PC-3 (cell line): ENCODE measurements around the gene RND1. TPM values are rescaled to one million over a fixed set of nuclear protein-coding genes. Genes with fewer than 3 reads are reported as not detected.

Experiments used
- ATAC-seq: fragments of 200-7000 bp; cut with Tn5 transposase; 2 replicates; pipeline ENCODE4 v1.9.1; 2020; ENCODE audit warnings: mild to moderate bottlenecking, moderate library complexity
- BruUV-seq: library from RNA; stranded (reverse); fragments of 400-500 nt; replicated peaks from 2 replicates; lab custom pipeline; 2021; lab: Mats Ljungman, UMichigan
- CTCF ChIA-PET: fragments of 300-600 bp; sonication (Branson Sonifier 250); formaldehyde crosslinking; loops from one replicate; lab custom pipeline; 2022; ENCODE audit warnings: antibody characterized with exemption; lab: Charles Lee
- POLR2A ChIA-PET: fragments of 300-600 bp; sonication (Branson Sonifier 250); formaldehyde crosslinking; loops from one replicate; lab custom pipeline; 2022; ENCODE audit warnings: antibody characterized with exemption; ENCODE audit not compliant: unreplicated experiment; lab: Charles Lee
- DNase-seq: peaks from one replicate; pipeline ENCODE4 v3.0.0-alpha.2; 2015
- H2AFZ ChIP-seq: fragments of 300-600 bp; sonication (generic); 2 replicates; pipeline ENCODE4 v1.6.0; 2016; ENCODE audit warnings: antibody characterized with exemption, low read length
- H3F3A ChIP-seq: fragments of 300-600 bp; sonication (generic); one replicate; pipeline ENCODE4 v1.6.0; 2017; ENCODE audit warnings: antibody characterized with exemption, low read length, control low read depth, mild to moderate bottlenecking; ENCODE audit not compliant: unreplicated experiment
- H3K27ac ChIP-seq: fragments of 300-600 bp; sonication (generic); 2 replicates; pipeline ENCODE4 v1.5.1; 2016; ENCODE audit warnings: mild to moderate bottlenecking, low read length
- H3K27me3 ChIP-seq: fragments of 300-600 bp; sonication (generic); 2 replicates; pipeline ENCODE4 v1.6.1; 2016; ENCODE audit warnings: low read length, mixed read lengths
- H3K36me3 ChIP-seq: fragments of 300-600 bp; sonication (generic); 2 replicates; pipeline ENCODE4 v1.6.1; 2016; ENCODE audit warnings: low read depth, mixed run types, low read length, mixed read lengths
- H3K4me1 ChIP-seq: fragments of 300-600 bp; sonication (generic); 2 replicates; pipeline ENCODE4 v1.5.1; 2016; ENCODE audit warnings: low read length; ENCODE audit not compliant: insufficient read depth
- H3K4me2 ChIP-seq: fragments of 300-600 bp; sonication (generic); 2 replicates; pipeline ENCODE4 v1.6.0; 2016; ENCODE audit warnings: low read length
- H3K4me3 ChIP-seq: fragments of 300-600 bp; sonication (generic); 2 replicates; pipeline ENCODE4 v1.5.1; 2016; ENCODE audit warnings: mild to moderate bottlenecking, low read length, mixed read lengths
- H3K79me2 ChIP-seq: fragments of 300-600 bp; sonication (generic); 2 replicates; pipeline ENCODE4 v1.6.1; 2017; ENCODE audit warnings: low read length, mixed read lengths
- H3K9ac ChIP-seq: fragments of 300-600 bp; sonication (generic); 2 replicates; pipeline ENCODE4 v1.6.0; 2016; ENCODE audit warnings: mild to moderate bottlenecking, low read length
- H3K9me2 ChIP-seq: fragments of 300-600 bp; sonication (generic); replicated peaks from 2 replicates; pipeline ENCODE4 v1.6.1; 2016; ENCODE audit warnings: mixed run types, low read length, mixed read lengths
- H3K9me3 ChIP-seq: fragments of 300-600 bp; sonication (generic); 2 replicates; pipeline ENCODE4 v1.6.1; 2016; ENCODE audit warnings: low read length, mixed read lengths
- H4K20me1 ChIP-seq: fragments of 300-600 bp; sonication (generic); 2 replicates; pipeline ENCODE4 v1.6.1; 2016; ENCODE audit warnings: low read length, mixed read lengths
- EZH2 ChIP-seq: fragments of 300-600 bp; sonication (generic); IDR thresholded peaks from one replicate; pipeline ENCODE4 v1.6.1; 2017; ENCODE audit warnings: antibody characterized with exemption, mild to moderate bottlenecking, low read length; ENCODE audit not compliant: unreplicated experiment
- EZH2phosphoT487 ChIP-seq: fragments of 300-600 bp; sonication (generic); IDR thresholded peaks from 2 replicates; pipeline ENCODE4 v1.6.1; 2018; ENCODE audit warnings: mild to moderate bottlenecking, antibody characterized with exemption, low read length, borderline replicate concordance
- intact Hi-C: fragments of 100-400 bp; cut with micrococcal nuclease; formaldehyde crosslinking; loops from 2 replicates; pipeline ENCODE4 v1.9.0; 2023
- total RNA-seq: library from RNA; depleted of rRNA; stranded (reverse); fragments of >200 nt; gene quantifications from 2 replicates; pipeline ENCODE4 v1.2.3, GENCODE V29; 2014
- TF ChIP-seq, protein P1 (sequence below): fragments of 300-600 bp; sonication (generic); conservative IDR thresholded peaks from 2 replicates; pipeline ENCODE4 v1.5.1; 2017; ENCODE audit warnings: antibody characterized with exemption, low read depth, mild to moderate bottlenecking, low read length

The RND1 gene
- total RNA-seq, 1 experiment from 2014 or later, result 8.3 TPM

DNA sequence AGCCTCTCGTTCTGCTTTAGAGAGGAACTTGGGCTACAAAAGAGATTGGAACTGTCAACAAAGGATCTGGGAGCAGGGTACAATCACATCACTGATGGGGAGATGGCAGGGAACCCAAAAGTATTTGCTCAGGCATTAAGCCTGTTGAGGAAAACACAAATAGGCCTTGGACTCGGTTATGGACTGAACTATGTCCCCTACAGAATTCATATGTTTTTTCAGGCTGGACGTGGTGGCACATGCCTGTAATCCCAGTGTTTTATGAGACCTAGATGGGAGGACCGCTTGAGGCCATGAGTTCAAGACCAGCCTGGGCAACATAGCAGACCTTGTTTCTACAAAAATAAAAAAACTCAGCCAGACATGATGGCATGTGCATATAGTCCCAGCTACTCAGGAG is 27.6 kb downstream of the RND1 start:
- H3K79me2 ChIP-seq, result no peaks in the 10 kb centered on the region

DNA sequence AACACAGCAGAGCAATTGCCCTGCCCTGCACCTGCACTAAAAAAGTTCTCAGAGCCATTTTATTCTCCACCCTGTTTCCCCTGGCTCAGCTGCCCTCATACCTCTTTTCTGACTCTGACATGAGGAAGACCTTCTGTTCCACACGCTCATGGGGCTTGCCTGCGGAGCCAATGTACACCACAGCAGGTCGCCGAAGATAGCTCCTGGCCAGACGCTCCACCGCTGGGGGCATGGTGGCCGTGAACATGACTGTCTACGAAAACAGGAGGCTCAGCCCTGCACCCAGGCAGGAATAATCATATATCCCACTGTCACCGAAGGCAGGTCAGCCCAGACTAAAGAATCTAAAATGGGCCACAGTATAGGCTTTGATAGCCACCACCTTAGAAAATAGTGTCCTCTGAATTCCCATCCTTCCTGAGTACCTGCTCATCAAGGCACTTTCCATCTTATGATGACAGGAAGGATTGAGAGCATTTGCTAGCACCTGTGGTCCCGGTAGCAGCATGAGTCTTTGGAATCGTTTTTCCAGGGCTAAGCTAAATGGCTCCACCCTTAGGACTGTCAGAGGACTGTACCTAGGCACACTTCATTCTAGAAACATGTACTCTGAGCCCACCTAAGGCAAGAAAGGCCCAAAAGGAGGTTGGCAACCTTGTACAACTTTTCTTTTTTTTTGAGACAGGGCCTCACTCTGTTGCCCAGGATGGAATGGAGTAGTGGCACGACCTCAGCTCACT is 33.2 kb downstream of the RND1 start:
- no peaks in the 10 kb centered on the region for H3F3A ChIP-seq
- no peak overlapping the region for H3K27ac ChIP-seq
- no peak overlapping the region for H2AFZ ChIP-seq
- BruUV-seq, result no TSS peak
- H3K9me2 ChIP-seq, result no peaks in the 10 kb centered on the region
- H3K4me2 ChIP-seq, result no peak overlapping the region
- POLR2A ChIA-PET, result no interaction called here
- no peaks in the 10 kb centered on the region for H3K4me1 ChIP-seq
- intact Hi-C loops, result no loop called here
- H3K27me3 ChIP-seq, result no peaks in the 10 kb centered on the region
- H4K20me1 ChIP-seq, result no peaks in the 10 kb centered on the region
- H3K9ac ChIP-seq, result no peak overlapping the region
- ATAC-seq, result no peak
- CTCF ChIA-PET, result no interaction called here
- H3K36me3 ChIP-seq, result peaks cover 64% of the 10 kb centered on the region
- H3K9me3 ChIP-seq, result no peaks in the 10 kb centered on the region
- H3K4me3 ChIP-seq, result no peak overlapping the region
- H3K79me2 ChIP-seq, result no peaks in the 10 kb centered on the region
- no peak for DNase-seq
- no peak for TF ChIP-seq EZH2
- TF ChIP-seq, protein P1, sequence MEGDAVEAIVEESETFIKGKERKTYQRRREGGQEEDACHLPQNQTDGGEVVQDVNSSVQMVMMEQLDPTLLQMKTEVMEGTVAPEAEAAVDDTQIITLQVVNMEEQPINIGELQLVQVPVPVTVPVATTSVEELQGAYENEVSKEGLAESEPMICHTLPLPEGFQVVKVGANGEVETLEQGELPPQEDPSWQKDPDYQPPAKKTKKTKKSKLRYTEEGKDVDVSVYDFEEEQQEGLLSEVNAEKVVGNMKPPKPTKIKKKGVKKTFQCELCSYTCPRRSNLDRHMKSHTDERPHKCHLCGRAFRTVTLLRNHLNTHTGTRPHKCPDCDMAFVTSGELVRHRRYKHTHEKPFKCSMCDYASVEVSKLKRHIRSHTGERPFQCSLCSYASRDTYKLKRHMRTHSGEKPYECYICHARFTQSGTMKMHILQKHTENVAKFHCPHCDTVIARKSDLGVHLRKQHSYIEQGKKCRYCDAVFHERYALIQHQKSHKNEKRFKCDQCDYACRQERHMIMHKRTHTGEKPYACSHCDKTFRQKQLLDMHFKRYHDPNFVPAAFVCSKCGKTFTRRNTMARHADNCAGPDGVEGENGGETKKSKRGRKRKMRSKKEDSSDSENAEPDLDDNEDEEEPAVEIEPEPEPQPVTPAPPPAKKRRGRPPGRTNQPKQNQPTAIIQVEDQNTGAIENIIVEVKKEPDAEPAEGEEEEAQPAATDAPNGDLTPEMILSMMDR, result no peak
- no peak for TF ChIP-seq EZH2phosphoT487

More for the DNA sequence above, 27.6 kb downstream of the RND1 start:
- ChIA-PET CTCF (no interaction called here), POLR2A (no interaction called here)
- BruUV-seq, result no TSS peak
- H3K4me3 ChIP-seq, result no peak overlapping the region
- ATAC-seq, result no peak
- TF ChIP-seq, protein P1, result no peak
- TF ChIP-seq EZH2, result no peak
- TF ChIP-seq EZH2phosphoT487, result no peak
- H3K9me3 ChIP-seq, result no peaks in the 10 kb centered on the region
- no peaks in the 10 kb centered on the region for H3K4me1 ChIP-seq
- H3K4me2 ChIP-seq, result no peak overlapping the region
- H3K9ac ChIP-seq, result no peak overlapping the region
- intact Hi-C loops, result no loop called here
- H3K9me2 ChIP-seq, result no peaks in the 10 kb centered on the region
- no peaks in the 10 kb centered on the region for H4K20me1 ChIP-seq
- H3K27ac ChIP-seq, result no peak overlapping the region
- H2AFZ ChIP-seq, result no peak overlapping the region
- H3K36me3 ChIP-seq, result peaks cover 54% of the 10 kb centered on the region
- H3F3A ChIP-seq, result no peaks in the 10 kb centered on the region
- DNase-seq, result no peak
- H3K27me3 ChIP-seq, result no peaks in the 10 kb centered on the region

DNA sequence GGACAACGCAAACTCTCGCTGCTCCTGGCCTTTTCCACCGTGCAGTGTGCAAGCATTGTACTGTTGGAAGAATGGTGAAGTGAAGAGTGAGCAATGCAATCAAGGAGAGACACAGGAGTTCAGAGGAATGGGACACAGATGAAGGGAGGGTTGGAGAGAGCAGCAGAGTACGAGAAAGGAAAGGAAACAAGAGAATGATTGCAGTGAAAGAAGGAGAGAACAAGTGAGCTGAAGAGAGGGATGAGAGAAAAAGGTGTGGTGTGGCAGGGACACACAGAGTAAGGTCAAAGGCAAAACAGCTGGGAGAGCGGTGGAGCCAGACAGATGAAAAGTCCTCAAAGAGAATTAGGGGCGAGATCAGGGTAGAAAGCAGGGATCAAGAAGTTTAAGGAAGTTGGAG is 34.4 kb downstream of the RND1 start:
- ChIA-PET CTCF (no interaction called here), POLR2A (no interaction called here)
- H4K20me1 ChIP-seq, result no peaks in the 10 kb centered on the region
- H3K27ac ChIP-seq, result no peak overlapping the region
- intact Hi-C loops, result no loop called here
- DNase-seq, result no peak
- no peaks in the 10 kb centered on the region for H3K27me3 ChIP-seq
- TF ChIP-seq EZH2phosphoT487 (no peak), EZH2 (no peak)
- TF ChIP-seq, protein P1, result no peak
- H3K79me2 ChIP-seq, result no peaks in the 10 kb centered on the region
- no peaks in the 10 kb centered on the region for H3F3A ChIP-seq
- ATAC-seq, result no peak
- no peak overlapping the region for H3K9ac ChIP-seq
- H3K4me1 ChIP-seq, result no peaks in the 10 kb centered on the region
- no TSS peak for BruUV-seq
- no peak overlapping the region for H3K4me2 ChIP-seq
- H3K4me3 ChIP-seq, result no peak overlapping the region
- H2AFZ ChIP-seq, result no peak overlapping the region
- no peaks in the 10 kb centered on the region for H3K9me2 ChIP-seq
- H3K36me3 ChIP-seq, result peaks cover 53% of the 10 kb centered on the region
- H3K9me3 ChIP-seq, result no peaks in the 10 kb centered on the region
